ENCODE measurements around the gene FUT2.
"Not testable (repeated sequence)": the region's sequence is repeated elsewhere in the genome, so short reads cannot be mapped to it uniquely, and the experiment has no call there.

FUT2 gene

GRCh38 chr19:48695743-48696352, at the start of gene FUT2:
Gene FUT2, plus strand, starts transcription at chr19:48695971. Its CDS starts 6,986 bp downstream, at chr19:48702957.
- no peak for DNase-seq

GRCh38 chr19:48646001-48646721, 49.6 kb upstream of the FUT2 start, which contains the start of gene CA11:
Gene CA11, minus strand, starts transcription at chr19:48646187. Its CDS starts 555 bp downstream, at chr19:48645632.
- peak; percentile 82 for DNase-seq

- DNase-seq = no peak
These were observed 49.0 kb upstream of the FUT2 start for GRCh38 chr19:48646722-48647216.

- DNase-seq = no peak
These were observed 47.6 kb upstream of the FUT2 start for GRCh38 chr19:48648134-48648533.

GRCh38 chr19:48650974-48651682, 44.6 kb upstream of the FUT2 start:
- DNase-seq = no peak

DNA sequence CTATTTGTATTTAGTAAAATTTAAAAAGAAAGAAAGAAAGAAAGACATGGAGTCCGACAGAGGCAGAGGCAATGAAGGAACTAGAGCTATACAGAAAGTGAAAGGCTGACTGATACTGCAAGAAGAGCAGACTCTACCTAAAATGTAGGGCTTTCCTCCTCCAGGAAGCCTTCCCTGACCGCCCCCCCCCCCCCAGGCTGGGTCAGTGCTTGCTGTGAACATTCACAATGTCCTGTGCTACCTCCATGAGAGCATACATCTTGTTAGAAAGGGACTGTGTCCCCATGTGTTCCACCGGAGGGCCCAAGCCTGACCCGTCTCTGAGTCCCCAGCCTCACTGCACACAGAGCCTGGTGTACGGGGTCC, 44.1 kb upstream of the FUT2 start:
- DNase-seq = no peak

DNA sequence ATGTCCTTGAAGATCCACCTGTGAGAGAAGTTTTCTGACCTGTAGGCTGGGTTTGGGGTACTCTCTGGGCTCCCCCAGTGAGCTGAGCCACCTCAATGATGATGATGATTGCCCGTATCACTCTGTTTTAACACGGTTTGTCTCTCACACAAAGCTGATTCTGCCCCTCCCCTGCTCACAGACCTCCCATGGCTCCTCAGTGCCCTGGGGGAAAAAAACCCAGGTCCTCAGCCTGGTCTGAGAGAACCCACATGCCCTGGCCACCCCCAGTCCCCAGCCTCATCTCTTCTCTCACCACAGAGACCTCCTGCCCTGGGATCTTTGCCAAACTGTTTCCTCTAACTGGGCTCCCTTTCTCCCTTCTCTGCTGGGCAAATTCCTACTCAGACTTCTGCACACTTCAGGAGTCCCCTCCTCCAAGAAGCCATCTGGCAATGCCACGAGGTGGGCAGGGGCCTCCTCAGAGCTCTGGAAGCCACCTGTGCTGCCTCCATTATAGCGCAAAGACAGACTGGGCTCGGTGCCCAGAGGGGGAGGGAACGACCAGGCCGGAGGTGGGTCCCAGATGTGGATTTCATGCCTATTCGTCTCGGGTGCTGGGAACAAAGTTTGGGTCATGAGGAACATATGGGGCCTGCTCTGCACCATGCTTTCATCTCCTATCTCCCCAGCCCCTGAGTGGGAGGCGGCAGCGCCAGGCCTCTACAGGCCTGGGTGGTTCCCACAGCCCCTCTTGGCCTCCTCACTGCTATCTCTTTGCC, 41.3 kb upstream of the FUT2 start:
- DNase-seq = peak; percentile 99

- no peak for DNase-seq
These were observed 38.8 kb upstream of the FUT2 start for GRCh38 chr19:48656840-48657474.

DNA sequence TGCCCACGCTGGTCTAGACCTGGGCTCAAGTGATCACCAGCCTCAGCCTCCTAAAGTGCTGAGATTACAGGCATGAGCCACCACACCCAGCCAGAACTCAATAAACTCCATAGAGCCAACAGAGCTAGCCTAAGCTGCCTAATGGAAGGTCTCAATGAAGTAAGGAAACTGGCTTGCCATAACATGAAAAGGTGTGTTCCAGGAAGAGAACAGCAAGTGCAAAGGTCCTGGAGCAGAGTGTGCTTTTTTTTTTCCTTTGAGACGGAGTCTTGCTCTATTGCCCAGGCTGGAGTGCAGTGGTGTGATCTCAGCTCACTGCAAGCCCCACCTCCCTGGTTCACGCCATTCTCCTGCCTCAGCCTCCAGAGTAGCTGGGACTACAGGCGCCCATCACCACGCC, 37.9 kb upstream of the FUT2 start:
- DNase-seq = not testable (repeated sequence)

GRCh38 chr19:48658483-48658882, 37.3 kb upstream of the FUT2 start:
- DNase-seq = no peak

DNA sequence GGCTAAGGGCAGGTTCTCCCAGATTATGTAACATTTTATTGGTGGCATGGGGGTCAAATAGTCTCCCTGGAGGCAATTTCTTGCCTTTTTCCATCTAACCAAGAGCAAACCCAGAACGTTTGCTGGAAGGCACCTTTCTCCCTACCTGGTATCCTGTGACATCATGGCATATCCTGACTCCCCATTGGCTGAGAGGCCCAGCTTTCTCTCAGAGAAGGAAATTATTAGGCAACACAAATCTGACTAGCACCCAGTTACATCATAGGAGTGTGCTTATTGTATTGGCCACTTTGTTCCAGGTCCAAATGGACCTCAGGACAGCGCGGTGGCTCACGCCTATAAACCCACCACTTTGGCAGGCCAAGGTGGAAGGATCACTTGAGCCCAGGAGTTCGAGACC, 36.0 kb upstream of the FUT2 start:
- DNase-seq = peak; percentile 85

DNA sequence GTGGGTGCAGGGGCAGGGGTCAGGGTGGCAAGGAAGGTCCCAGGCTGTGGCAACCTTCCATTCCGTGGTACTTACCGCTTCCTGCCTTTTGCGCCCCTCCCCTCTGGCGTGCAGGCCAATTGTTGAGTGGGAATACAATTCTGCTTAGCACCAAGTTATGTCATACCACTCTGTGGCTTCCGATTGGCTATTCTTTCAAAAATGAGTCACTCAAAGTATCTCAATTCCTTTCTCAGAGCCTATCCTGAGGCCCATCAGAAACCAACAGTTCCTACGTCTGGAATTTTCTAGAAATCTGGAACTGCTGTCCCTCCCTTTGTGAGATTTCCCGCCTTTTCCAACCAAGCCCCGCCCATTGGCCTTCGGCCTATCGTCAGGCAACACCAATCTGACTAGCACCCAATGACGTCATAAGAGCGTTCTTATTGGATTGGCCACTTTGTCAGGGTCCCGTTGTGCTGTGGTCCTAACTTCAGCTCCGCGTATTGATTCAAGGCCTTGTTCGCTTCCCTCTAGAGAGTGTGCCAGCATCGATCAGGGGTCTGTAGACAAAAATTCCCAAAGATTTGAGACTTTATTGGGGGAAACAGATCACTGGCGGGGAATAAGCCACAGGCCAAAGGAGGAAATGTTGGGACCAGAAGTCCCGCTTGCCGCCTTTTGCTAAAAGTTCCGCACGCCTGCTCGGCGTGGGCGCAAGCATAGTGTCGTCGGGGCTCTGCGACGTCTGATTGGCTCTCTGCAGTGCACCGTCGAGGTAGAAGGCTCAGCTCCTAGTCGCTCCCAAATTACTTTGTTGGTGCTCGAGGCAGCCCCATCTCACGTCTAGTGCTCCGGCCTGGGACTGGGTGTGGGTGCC, 34.7 kb upstream of the FUT2 start:
- peak; percentile 92 for DNase-seq

GRCh38 chr19:48661711-48662090, 34.1 kb upstream of the FUT2 start:
- no peak for DNase-seq

DNA sequence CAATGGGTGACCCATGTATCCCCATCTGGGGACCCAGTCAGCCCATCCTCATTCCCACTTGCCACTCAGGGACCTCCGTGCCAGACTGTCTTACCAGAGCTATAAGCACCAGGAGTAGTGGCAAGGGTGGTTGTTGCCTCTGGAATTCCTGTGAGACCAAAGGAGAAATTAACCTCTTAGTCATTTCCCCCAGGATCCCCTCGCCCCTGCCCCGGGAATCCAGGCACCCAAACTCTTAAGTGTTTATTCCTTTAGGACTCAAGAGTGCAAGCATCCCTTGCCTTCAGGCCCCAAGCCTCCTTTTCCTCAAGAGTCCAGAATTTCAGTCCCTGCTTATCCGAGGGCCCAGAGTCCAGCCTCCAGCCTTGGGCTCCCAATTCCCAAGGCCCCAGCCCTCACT, 32.1 kb upstream of the FUT2 start:
- no peak for DNase-seq

- no peak for DNase-seq
These were observed 31.3 kb upstream of the FUT2 start for GRCh38 chr19:48664476-48664875.

- DNase-seq = no peak
These were observed 30.0 kb upstream of the FUT2 start for GRCh38 chr19:48665786-48666185.

GRCh38 chr19:48668332-48668731, 27.4 kb upstream of the FUT2 start:
- no peak for DNase-seq

- DNase-seq = no peak
These were observed 27.0 kb upstream of the FUT2 start for GRCh38 chr19:48668761-48669160.

- DNase-seq = no peak
These were observed 25.7 kb upstream of the FUT2 start for GRCh38 chr19:48669903-48670668.

- no peak for DNase-seq
These were observed 24.9 kb upstream of the FUT2 start for GRCh38 chr19:48670699-48671445.

All from DMS 273 treated with DMSO at 0.1 percent for 48 hours (cell line).